ENCODE measurements around the gene PRR29.

DNA sequence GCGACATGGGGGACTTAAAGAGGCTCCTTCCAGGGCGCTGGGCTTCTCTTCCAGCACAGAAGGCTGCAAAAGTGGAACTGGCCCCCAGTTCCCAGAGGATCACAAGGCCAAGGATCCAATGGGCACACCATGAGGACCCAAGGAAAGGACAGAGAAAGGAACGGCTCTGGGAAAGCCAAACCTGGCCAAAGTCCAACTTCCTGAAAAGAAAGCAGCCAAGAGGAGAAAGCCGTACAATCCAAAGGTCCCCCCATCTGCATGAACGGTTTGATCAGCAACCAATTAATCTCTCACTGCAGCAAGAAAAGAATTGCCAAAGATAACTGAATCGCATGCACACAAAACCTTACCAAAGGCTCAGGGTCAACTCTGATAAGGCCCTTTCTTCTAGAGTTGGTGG lies 42.1 kb downstream of the PRR29 start:
- TF ChIP-seq, protein P1, sequence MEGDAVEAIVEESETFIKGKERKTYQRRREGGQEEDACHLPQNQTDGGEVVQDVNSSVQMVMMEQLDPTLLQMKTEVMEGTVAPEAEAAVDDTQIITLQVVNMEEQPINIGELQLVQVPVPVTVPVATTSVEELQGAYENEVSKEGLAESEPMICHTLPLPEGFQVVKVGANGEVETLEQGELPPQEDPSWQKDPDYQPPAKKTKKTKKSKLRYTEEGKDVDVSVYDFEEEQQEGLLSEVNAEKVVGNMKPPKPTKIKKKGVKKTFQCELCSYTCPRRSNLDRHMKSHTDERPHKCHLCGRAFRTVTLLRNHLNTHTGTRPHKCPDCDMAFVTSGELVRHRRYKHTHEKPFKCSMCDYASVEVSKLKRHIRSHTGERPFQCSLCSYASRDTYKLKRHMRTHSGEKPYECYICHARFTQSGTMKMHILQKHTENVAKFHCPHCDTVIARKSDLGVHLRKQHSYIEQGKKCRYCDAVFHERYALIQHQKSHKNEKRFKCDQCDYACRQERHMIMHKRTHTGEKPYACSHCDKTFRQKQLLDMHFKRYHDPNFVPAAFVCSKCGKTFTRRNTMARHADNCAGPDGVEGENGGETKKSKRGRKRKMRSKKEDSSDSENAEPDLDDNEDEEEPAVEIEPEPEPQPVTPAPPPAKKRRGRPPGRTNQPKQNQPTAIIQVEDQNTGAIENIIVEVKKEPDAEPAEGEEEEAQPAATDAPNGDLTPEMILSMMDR (IDR thresholded peaks at IDR 0.05; ENCODE audit: low read depth, low read length, missing input control) = no peak
- no peak for TF ChIP-seq FOXA1 (IDR thresholded peaks at IDR 0.05)
- TF ChIP-seq, protein P2, sequence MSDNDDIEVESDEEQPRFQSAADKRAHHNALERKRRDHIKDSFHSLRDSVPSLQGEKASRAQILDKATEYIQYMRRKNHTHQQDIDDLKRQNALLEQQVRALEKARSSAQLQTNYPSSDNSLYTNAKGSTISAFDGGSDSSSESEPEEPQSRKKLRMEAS (IDR thresholded peaks at IDR 0.05) = no peak
- no peak for TF ChIP-seq YY1 (IDR thresholded peaks at IDR 0.05)
- TF ChIP-seq, protein P3, sequence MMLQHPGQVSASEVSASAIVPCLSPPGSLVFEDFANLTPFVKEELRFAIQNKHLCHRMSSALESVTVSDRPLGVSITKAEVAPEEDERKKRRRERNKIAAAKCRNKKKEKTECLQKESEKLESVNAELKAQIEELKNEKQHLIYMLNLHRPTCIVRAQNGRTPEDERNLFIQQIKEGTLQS (IDR thresholded peaks at IDR 0.05) = no peak
- TF ChIP-seq TAF1 (conservative IDR thresholded peaks at IDR 0.05) = no peak
- no peak for TF ChIP-seq GABPA (IDR thresholded peaks at IDR 0.05 in 1 of 2, conservative IDR thresholded peaks at IDR 0.05 in 1 of 2)
- TF ChIP-seq, protein P4, sequence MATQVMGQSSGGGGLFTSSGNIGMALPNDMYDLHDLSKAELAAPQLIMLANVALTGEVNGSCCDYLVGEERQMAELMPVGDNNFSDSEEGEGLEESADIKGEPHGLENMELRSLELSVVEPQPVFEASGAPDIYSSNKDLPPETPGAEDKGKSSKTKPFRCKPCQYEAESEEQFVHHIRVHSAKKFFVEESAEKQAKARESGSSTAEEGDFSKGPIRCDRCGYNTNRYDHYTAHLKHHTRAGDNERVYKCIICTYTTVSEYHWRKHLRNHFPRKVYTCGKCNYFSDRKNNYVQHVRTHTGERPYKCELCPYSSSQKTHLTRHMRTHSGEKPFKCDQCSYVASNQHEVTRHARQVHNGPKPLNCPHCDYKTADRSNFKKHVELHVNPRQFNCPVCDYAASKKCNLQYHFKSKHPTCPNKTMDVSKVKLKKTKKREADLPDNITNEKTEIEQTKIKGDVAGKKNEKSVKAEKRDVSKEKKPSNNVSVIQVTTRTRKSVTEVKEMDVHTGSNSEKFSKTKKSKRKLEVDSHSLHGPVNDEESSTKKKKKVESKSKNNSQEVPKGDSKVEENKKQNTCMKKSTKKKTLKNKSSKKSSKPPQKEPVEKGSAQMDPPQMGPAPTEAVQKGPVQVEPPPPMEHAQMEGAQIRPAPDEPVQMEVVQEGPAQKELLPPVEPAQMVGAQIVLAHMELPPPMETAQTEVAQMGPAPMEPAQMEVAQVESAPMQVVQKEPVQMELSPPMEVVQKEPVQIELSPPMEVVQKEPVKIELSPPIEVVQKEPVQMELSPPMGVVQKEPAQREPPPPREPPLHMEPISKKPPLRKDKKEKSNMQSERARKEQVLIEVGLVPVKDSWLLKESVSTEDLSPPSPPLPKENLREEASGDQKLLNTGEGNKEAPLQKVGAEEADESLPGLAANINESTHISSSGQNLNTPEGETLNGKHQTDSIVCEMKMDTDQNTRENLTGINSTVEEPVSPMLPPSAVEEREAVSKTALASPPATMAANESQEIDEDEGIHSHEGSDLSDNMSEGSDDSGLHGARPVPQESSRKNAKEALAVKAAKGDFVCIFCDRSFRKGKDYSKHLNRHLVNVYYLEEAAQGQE (IDR thresholded peaks at IDR 0.05) = no peak
- TF ChIP-seq RAD21 (IDR thresholded peaks at IDR 0.05) = no peak
- TF ChIP-seq JUND (IDR thresholded peaks at IDR 0.05) = no peak
- TF ChIP-seq NR2F2 (IDR thresholded peaks at IDR 0.05) = no peak
- TF ChIP-seq, protein P5, sequence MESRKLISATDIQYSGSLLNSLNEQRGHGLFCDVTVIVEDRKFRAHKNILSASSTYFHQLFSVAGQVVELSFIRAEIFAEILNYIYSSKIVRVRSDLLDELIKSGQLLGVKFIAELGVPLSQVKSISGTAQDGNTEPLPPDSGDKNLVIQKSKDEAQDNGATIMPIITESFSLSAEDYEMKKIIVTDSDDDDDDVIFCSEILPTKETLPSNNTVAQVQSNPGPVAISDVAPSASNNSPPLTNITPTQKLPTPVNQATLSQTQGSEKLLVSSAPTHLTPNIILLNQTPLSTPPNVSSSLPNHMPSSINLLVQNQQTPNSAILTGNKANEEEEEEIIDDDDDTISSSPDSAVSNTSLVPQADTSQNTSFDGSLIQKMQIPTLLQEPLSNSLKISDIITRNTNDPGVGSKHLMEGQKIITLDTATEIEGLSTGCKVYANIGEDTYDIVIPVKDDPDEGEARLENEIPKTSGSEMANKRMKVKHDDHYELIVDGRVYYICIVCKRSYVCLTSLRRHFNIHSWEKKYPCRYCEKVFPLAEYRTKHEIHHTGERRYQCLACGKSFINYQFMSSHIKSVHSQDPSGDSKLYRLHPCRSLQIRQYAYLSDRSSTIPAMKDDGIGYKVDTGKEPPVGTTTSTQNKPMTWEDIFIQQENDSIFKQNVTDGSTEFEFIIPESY (IDR thresholded peaks at IDR 0.05) = no peak
